Measurements from ENCODE around the gene SFXN2.

DNA sequence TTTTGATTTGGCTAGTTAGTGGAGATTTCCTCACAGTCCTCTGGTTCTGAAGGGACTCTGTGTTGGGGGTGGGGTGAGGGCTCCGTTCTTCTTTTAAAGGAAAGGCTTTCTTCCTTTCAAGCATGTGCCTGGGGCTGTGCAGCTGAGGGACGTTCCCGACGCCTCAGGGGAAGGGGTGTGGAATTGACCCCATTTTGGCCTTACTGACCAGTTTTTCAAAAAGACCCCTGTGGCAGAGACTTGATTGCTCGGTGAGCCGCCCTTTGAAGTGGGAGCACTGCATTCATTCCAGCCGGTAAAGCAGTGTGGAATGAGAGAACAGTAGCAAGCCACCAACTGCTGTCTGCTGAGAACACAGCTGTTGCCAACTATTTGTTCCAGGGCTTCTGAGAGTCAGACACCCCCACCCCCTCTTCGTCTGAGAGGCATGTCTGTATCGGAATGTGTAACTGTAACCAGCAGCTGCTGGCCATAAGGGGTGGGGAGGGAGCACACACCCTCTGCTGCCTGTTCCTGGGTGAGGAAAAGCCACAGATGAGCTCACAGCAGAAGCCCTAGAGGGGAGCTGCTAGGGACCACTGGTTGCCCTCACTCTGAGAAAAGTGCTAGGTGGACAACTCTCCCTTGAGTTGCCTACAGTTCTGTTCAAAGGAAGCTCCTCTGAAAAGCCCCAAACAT, 62.5 kb downstream of the SFXN2 start:
- TF ChIP-seq POLR2A (IDR thresholded peaks at IDR 0.05; ENCODE audit: low read depth): peak; percentile 59
- TF ChIP-seq, protein P1, sequence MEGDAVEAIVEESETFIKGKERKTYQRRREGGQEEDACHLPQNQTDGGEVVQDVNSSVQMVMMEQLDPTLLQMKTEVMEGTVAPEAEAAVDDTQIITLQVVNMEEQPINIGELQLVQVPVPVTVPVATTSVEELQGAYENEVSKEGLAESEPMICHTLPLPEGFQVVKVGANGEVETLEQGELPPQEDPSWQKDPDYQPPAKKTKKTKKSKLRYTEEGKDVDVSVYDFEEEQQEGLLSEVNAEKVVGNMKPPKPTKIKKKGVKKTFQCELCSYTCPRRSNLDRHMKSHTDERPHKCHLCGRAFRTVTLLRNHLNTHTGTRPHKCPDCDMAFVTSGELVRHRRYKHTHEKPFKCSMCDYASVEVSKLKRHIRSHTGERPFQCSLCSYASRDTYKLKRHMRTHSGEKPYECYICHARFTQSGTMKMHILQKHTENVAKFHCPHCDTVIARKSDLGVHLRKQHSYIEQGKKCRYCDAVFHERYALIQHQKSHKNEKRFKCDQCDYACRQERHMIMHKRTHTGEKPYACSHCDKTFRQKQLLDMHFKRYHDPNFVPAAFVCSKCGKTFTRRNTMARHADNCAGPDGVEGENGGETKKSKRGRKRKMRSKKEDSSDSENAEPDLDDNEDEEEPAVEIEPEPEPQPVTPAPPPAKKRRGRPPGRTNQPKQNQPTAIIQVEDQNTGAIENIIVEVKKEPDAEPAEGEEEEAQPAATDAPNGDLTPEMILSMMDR (IDR thresholded peaks at IDR 0.05): no peak
- TF ChIP-seq POLR2AphosphoS5 (IDR thresholded peaks at IDR 0.05): peak in 1 of 2 donors; percentile 93
